IPS-NIHi11 (cell line): ENCODE results near the gene INTS6L.

Experiments
- DNase-seq: peaks from one replicate; pipeline ENCODE4 v3.0.0; 2012; ENCODE audit warnings: mixed read lengths, low spot score

The INTS6L gene

GRCh38 chrX:135520553-135521404, at the start of gene INTS6L:
TSS of gene INTS6L (plus strand) at chrX:135520660. CDS start at chrX:135520993, 333 bp downstream.
- peak; percentile 79 for DNase-seq

- no peak for DNase-seq
These were observed 44.1 kb upstream of the INTS6L start for GRCh38 chrX:135476378-135476777.

DNA sequence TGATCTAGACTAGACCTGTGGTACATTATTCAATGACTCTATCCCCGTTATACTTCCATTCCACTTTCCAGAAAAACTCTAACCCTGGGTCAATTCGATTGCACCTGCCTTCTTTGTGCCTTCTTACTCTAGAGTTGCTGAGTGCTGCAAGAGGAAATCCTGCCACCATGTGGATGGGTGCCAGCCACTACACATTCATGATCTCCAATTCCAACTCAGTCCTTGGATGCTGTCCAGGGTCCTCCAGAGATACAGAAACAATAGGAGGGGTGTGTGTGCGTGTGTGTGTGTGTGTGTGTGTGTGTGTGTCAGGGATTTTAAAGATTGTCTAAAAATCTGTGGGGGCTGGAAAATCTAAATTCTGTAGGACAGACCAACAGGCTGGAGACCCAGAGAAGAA, 42.9 kb upstream of the INTS6L start:
- peak; percentile 51 for DNase-seq

GRCh38 chrX:135480076-135480475, 40.4 kb upstream of the INTS6L start:
- no peak for DNase-seq

DNA sequence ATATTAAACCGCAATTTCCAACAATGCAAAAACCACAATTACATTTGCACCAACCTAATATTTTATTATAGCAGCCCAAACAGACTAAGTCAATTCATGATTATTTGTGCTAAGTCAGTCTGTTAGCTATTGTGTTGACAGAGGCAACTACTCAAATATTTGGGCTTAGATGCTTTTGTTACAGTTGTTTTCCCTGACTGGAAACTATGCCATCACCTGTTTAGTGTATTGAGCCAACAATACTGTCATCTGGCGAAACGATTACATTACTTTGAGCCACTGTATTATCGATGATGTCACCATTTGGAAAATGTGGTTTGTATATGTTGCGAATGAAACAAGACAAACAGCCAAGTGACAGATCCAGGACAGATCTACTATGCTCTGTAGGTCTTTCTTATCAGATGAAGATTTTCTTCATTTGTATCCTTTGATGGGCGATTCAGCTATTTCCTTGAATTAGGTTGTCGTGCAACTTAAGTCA, 38.7 kb upstream of the INTS6L start:
- no peak for DNase-seq

GRCh38 chrX:135484641-135485289, 35.7 kb upstream of the INTS6L start:
- peak; percentile 4 for DNase-seq

GRCh38 chrX:135489542-135489941, 30.9 kb upstream of the INTS6L start:
- no peak for DNase-seq

GRCh38 chrX:135490979-135491514, 29.4 kb upstream of the INTS6L start:
- DNase-seq: no peak

DNA sequence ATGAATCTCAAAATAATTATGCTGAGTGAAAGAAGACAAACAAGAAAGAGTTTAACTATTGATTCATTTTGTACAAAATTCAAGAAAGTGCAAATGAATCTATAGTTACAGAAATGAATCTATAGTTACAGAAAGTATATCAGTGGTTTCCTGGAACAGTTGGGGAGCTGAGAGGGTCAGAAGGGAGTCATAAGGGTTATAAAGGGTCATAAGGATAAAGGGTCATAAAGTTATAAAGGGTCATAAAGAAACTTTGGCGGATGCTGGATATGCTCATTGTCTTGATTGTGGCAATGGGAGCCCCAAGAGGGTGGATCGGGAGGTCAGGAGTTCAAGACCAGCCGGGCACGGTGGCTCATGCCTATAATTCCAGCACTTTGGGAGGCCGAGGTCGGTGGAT, 26.0 kb upstream of the INTS6L start:
- DNase-seq: no peak

GRCh38 chrX:135497736-135498135, 22.7 kb upstream of the INTS6L start:
- DNase-seq: no peak

DNA sequence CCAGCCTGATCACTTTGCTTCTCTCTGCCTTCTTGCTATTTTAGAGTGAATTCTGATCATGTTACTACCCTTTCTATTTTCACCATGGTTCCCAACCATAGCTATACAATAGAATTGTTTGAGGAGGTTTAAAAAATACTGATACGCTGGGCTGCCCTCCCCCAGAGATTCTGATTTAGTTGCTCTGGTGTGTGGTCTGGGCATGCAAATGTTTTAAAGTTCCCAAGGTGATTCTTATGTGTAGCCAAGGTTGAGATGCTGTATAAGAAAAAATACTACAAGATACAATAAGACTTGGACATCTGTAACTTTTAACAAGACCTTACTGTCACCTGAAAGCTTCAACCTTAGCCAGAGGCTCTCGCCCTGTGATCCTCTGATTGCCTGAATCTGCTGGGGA, 22.2 kb upstream of the INTS6L start:
- no peak for DNase-seq

DNA sequence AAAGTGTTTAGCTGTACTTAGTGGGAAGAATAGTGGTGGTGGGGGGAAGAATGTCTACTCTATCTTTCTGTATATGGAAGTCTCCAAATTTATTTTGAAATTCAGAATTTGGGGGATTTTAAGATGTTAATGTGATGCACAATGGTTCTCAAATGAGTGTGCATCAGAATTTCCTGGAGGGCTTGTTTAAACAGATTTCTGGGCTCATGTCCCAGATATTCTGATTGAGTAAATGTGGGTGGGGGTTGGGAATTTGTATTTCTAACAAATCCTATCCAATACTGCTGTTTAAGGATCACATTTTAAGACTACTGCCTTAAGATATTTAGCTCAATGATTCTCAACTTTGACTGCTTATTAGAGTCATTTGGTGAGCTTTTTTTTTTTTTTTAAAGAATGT, 15.1 kb upstream of the INTS6L start:
- no peak for DNase-seq

DNA sequence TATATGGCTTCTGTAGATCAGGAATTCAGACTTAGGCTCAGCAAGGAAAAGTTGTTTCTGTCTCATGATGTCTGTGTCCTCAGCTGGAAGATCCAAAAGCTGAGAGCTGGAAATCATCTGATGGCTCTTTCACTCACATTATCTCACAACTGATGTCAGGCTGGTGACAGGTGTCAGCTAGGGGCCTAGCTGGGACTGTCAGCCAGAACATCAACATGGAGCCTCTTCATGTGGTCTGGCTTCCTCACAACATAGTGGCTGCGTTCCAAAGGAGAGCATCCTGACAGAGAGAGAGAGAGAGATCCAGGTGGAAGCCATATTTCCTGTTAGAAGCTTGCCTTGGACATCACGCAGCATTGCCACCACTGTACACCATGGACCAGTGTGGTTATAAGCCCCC, 10.6 kb upstream of the INTS6L start:
- no peak for DNase-seq

GRCh38 chrX:135512508-135513129, 7.8 kb upstream of the INTS6L start:
- no peak for DNase-seq

- DNase-seq: no peak
These were observed 7.3 kb upstream of the INTS6L start for GRCh38 chrX:135513130-135513515.

DNA sequence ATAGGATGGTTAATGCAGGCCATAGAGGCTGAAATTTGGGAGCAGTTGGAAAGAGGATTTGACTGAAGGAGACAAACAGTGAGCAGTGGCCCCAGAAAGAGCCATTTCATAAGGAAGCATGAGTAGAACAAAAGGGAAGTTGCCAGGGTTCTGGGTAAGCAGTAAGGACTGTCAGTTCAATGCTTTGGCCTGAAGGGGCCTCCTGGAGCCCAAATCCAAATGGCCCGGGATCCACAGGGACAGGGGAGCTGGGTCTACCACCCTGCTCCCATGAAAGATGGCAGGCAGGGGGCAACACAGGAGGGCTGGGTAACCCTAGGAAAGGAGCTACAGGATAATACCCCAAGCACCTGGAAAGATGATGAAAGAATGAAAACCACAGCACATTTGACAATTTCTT, 4.1 kb upstream of the INTS6L start:
- DNase-seq: peak; percentile 17

GRCh38 chrX:135518161-135518560, 2.3 kb upstream of the INTS6L start:
- DNase-seq: no peak

DNA sequence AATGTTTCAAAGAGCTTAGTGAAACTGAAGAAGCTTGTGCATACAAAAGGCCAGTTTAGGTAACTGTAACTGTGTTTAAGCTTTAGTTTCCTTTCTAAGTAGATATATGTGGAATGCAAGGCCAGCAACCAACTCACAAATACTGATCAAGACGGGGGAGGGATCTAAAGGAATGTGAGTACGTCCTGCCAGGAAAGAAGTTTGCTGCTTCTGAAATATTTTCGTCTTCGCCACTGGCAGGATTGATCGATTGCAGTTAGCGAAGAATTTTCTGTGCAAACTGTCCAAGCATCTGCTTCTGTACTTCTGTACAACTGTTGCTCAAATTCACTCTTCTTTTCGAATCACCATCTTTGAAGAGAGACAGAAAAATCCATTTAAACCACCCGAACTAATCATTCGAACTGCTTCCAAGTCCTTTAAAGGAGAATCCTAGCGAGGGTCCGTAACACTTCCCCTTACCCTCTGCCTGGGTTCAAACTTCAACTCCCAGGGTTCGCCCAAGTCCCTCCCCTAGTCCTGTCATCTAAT, 373 bp upstream of the INTS6L start:
- DNase-seq: no peak

GRCh38 chrX:135521405-135522131, 1.1 kb downstream of the INTS6L start:
- peak; percentile 76 for DNase-seq

DNA sequence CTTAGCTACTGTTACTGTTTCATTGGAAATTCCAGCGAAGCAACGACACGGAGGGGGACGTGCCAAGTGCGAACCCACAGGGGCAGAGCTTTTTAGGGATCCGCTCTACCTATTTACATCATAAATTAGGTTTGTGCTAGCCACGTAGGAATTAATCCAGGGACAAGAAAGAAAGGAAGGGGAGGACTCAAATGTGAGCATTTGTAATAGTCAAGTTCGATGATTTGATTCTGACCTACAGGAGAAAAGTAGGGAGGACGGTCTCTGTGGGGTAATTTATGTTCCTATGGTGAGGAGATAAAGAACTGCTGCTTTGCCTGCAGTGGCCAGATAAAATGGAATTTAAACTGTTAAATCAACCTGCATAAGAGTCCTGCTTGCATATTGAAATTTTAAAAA, 1.7 kb downstream of the INTS6L start:
- DNase-seq: no peak

DNA sequence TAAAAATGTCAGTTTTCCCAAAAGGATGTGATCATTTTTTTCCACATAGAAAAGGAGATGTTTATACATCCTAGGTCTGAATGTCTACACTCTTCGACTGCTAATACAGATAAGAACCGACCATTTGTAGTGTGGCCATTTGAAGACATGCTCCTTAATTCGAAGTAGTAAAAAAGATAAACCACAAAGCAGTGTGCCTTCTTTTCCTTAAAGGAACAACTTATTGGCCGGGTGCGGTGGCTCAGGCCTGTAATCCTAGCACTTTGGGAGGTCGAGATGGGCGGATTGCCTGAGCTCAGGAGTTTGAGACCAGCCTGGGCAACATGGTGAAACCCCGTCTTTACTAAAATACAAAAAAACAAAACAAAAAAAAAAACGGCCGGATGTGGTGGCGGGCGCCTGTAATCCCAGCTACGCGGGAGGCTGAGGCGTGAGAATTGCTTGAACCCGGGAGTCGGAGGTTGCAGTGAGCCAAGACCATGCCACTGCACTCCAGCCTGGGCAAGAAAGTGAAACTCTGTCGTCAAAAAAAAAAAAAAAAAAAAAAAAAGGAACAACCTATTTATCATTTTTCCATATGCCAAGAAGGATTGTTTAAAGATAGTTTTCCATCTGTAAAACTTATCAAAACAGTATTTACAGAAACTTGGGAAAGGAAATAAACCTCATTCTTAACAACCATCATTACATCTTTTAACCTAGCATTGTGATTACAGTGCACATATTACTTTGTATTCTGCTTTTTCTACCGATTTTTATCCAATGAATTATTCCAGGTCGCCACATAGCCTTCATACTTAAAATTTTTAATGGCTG, 2.6 kb downstream of the INTS6L start:
- DNase-seq: no peak
